GM23338 (cell line): ENCODE measurements around the gene ACTMAP. TPM values are rescaled to one million over a fixed set of nuclear protein-coding genes. Genes with fewer than 3 reads are reported as not detected.

ENCODE experiments used
- ATAC-seq: fragments of 200-7000 bp; cut with Tn5 transposase; 3 replicates; pipeline ENCODE4 v1.9.1; 2020
- DNase-seq: peaks from one replicate; pipeline ENCODE4 v3.0.0-alpha.2; 2015; ENCODE audit warnings: low spot score
- H2AFZ ChIP-seq: fragments of 200-600 bp; sonication (generic); 2 replicates; pipeline ENCODE4 v1.8.0; 2016; ENCODE audit warnings: antibody characterized with exemption, mild to moderate bottlenecking, moderate library complexity
- H3F3A ChIP-seq: fragments of 200-600 bp; sonication (generic); replicated peaks from 2 replicates; pipeline ENCODE4 v1.8.0; 2017; ENCODE audit warnings: antibody characterized with exemption, mixed run types, low read depth
- H3K27ac ChIP-seq: fragments of 200-600 bp; sonication (generic); 2 replicates; pipeline ENCODE4 v1.6.1; 2016; ENCODE audit warnings: low read depth
- H3K27me3 ChIP-seq: fragments of 200-600 bp; sonication (generic); 2 replicates; pipeline ENCODE4 v1.8.0; 2016; ENCODE audit warnings: mild to moderate bottlenecking, mixed run types, moderate library complexity; ENCODE audit not compliant: insufficient read depth
- H3K36me3 ChIP-seq: fragments of 200-600 bp; sonication (generic); 2 replicates; pipeline ENCODE4 v1.8.0; 2016; ENCODE audit warnings: mild to moderate bottlenecking; ENCODE audit not compliant: insufficient read depth
- H3K4me1 ChIP-seq: fragments of 200-600 bp; sonication (generic); 2 replicates; pipeline ENCODE4 v1.8.0; 2016; ENCODE audit warnings: mild to moderate bottlenecking, moderate library complexity; ENCODE audit not compliant: insufficient read depth
- H3K4me2 ChIP-seq: fragments of 200-600 bp; sonication (generic); 2 replicates; pipeline ENCODE4 v1.7.1; 2017; ENCODE audit warnings: mixed run types
- H3K4me3 ChIP-seq: fragments of 200-600 bp; sonication (generic); 2 replicates; pipeline ENCODE4 v1.6.1; 2016; ENCODE audit warnings: mixed run types
- H3K79me2 ChIP-seq: fragments of 200-600 bp; sonication (generic); replicated peaks from 2 replicates; pipeline ENCODE4 v1.8.0; 2017; ENCODE audit warnings: mild to moderate bottlenecking; ENCODE audit not compliant: insufficient read depth
- H3K9me2 ChIP-seq: fragments of 200-600 bp; sonication (generic); 2 replicates; pipeline ENCODE4 v1.8.0; 2017; ENCODE audit not compliant: insufficient read depth
- H4K20me1 ChIP-seq: fragments of 200-600 bp; sonication (generic); replicated peaks from 2 replicates; pipeline ENCODE4 v1.8.0; 2017; ENCODE audit warnings: mild to moderate bottlenecking; ENCODE audit not compliant: insufficient read depth
- H3K27ac Mint-ChIP-seq: 2 replicates; pipeline ENCODE4 v1.8.0; 2020; ENCODE audit warnings: inconsistent platforms, mild to moderate bottlenecking, moderate library complexity, mixed read lengths
- H3K27me3 Mint-ChIP-seq: 3 replicates; pipeline ENCODE4 v1.8.0; 2022; ENCODE audit warnings: low read depth, mild to moderate bottlenecking, moderate library complexity, mixed read lengths, inconsistent platforms; ENCODE audit not compliant: insufficient read depth, poor library complexity
- H3K36me3 Mint-ChIP-seq: 3 replicates; pipeline ENCODE4 v1.8.0; 2021; ENCODE audit warnings: low read depth, mild to moderate bottlenecking, inconsistent platforms, moderate library complexity, mixed read lengths
- H3K4me1 Mint-ChIP-seq: 3 replicates; pipeline ENCODE4 v1.8.0; 2020; ENCODE audit warnings: mild to moderate bottlenecking, inconsistent platforms, mixed read lengths
- H3K4me3 Mint-ChIP-seq: 3 replicates; pipeline ENCODE4 v1.8.0; 2021; ENCODE audit warnings: moderate library complexity, mild to moderate bottlenecking, inconsistent platforms, mixed read lengths
- H3K9me3 Mint-ChIP-seq: 3 replicates; pipeline ENCODE4 v1.8.0; 2020; ENCODE audit warnings: moderate library complexity, mild to moderate bottlenecking, inconsistent platforms, mixed read lengths
- CREB1 ChIP-seq: fragments of 250-450 bp; sonication (Bioruptor Pico); IDR thresholded peaks from 2 replicates; pipeline ENCODE4 v1.5.0; 2020; ENCODE audit warnings: low read depth, mild to moderate bottlenecking, moderate library complexity
- EZH2 ChIP-seq: fragments of 200-600 bp; sonication (generic); IDR thresholded peaks from one replicate; pipeline ENCODE4 v1.8.0; 2017; ENCODE audit warnings: antibody characterized with exemption, mild to moderate bottlenecking, low read depth; ENCODE audit not compliant: unreplicated experiment
- EZH2phosphoT487 ChIP-seq: fragments of 200-600 bp; sonication (generic); IDR thresholded peaks from one replicate; pipeline ENCODE4 v1.8.1; 2018; ENCODE audit warnings: antibody characterized with exemption; ENCODE audit not compliant: unreplicated experiment
- JUNB ChIP-seq: IDR thresholded peaks from one replicate; pipeline ENCODE4 v1.6.1; 2016; ENCODE audit warnings: antibody characterized with exemption; ENCODE audit not compliant: unreplicated experiment
- NANOG ChIP-seq: IDR thresholded peaks from 2 replicates; pipeline ENCODE4 v1.6.1; 2016; ENCODE audit warnings: antibody characterized with exemption, borderline replicate concordance
- POLR2AphosphoS5 ChIP-seq: IDR thresholded peaks from 2 replicates; pipeline ENCODE4 v1.6.1; 2016; ENCODE audit warnings: antibody characterized with exemption, low read depth
- STAT1 ChIP-seq: IDR thresholded peaks from one replicate; pipeline ENCODE4 v1.6.1; 2016; ENCODE audit warnings: antibody characterized with exemption; ENCODE audit not compliant: unreplicated experiment
- ZNF114 ChIP-seq: fragments of 250-450 bp; sonication (Bioruptor Pico); IDR thresholded peaks from 2 replicates; pipeline ENCODE4 v1.5.0; 2020; ENCODE audit warnings: mild to moderate bottlenecking, moderate library complexity
- ZNF331 ChIP-seq: fragments of 250-450 bp; sonication (Bioruptor Pico); IDR thresholded peaks from 2 replicates; pipeline ENCODE4 v1.5.0; 2020; ENCODE audit warnings: low read depth, mild to moderate bottlenecking, moderate library complexity
- polyA plus RNA-seq: library from polyadenylated mRNA; unstranded; fragments of >200 nt; fragmentation: Nextera tagmentation; extraction: Ambion mirVana; gene quantifications from 2 replicates; pipeline ENCODE4 v1.2.1, GENCODE V29; 2016
- total RNA-seq: library from RNA; depleted of rRNA; stranded (reverse); fragments of >200 nt; shearing (Covaris generic); gene quantifications from 2 replicates; pipeline ENCODE4 v1.2.3, GENCODE V29; 2014
- TF ChIP-seq, protein P1 (sequence below): fragments of 250-450 bp; sonication (Bioruptor Pico); IDR thresholded peaks from 2 replicates; pipeline ENCODE4 v1.5.0; 2020; ENCODE audit warnings: mild to moderate bottlenecking, moderate library complexity
- TF ChIP-seq, protein P2 (sequence below): IDR thresholded peaks from one replicate; pipeline ENCODE4 v1.6.1; 2018; ENCODE audit warnings: antibody characterized with exemption; ENCODE audit not compliant: unreplicated experiment
- TF ChIP-seq, protein P3 (sequence below), 2 experiments: fragments of 200-600 bp in 1 of 2; sonication (generic) in 1 of 2; conservative IDR thresholded peaks; 2 replicates each; pipeline versions ENCODE4 v1.5.1 to v1.6.1; 2016 to 2017; ENCODE audit warnings: antibody characterized with exemption in 2 of 2, low read depth in 2 of 2, mild to moderate bottlenecking in 2 of 2, moderate library complexity in 1 of 2
- TF ChIP-seq, protein P4 (sequence below): IDR thresholded peaks from 2 replicates; pipeline ENCODE4 v1.6.1; 2016; ENCODE audit warnings: antibody characterized with exemption

ACTMAP gene
- total and polyA plus RNA-seq, 2 experiments from 2014 or later = 14.9 to 16.7 TPM

DNA sequence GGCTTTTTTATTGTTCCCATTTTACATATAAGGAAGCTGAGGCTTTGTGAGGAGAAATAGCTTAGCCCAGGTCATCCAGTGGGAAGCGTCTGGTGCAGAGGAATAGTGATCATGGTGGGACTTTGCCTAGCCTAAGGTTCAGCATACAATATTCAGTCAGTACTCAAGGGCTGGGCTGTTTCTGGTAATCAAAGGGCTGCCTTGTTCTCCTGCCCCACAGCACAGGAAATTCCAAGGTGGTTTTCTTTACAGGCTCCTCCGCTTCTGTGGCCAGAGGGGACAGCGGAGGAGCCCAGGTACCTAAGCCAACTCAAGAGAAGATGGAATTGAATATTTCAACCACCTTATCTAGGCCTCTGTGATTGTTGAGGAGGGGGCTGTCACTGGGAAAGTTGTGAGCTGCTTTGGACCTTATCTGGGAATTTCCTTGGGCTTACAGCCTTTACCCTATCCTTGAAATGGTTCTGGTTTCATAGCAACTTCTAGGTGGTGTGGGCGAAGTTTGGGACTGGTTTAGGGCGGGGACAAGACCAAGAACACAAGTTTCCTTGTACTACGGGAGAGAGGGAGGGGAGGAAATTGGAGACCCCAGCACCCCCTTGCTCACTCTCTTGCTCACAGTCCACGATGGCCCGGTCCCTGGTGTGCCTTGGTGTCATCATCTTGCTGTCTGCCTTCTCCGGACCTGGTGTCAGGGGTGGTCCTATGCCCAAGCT, 24.8 kb upstream of the ACTMAP start, which contains the start of gene MIA:
TSS of gene MIA (plus strand) at position 606 of the 716 bp plus-strand sequence. CDS start at position 628, 22 bp downstream.
- Histone ChIP-seq H3K27ac (peak within 1 kb of the TSS; percentile 100), H4K20me1 (no peaks in the 10 kb centered on the region), H2AFZ (no peak within 1 kb of the TSS), H3K27me3 (no peaks in the 10 kb centered on the region), H3K4me2 (no peak within 1 kb of the TSS), H3K4me1 (peaks cover 11% of the 10 kb centered on the region), H3K36me3 (no peaks in the 10 kb centered on the region), H3F3A (peaks cover 5% of the 10 kb centered on the region; the same call in 1 of the 2 replicates), H3K9me2 (no peaks in the 10 kb centered on the region), H3K4me3 (no peak within 1 kb of the TSS), H3K79me2 (peaks cover 5% of the 10 kb centered on the region)
- Mint-ChIP-seq H3K9me3 (peaks cover 7% of the 10 kb centered on the region), H3K4me1 (peaks cover 17% of the 10 kb centered on the region), H3K27ac (peak within 1 kb of the TSS; percentile 72), H3K4me3 (peak within 1 kb of the TSS; percentile 21; the same call in 2 of the 3 replicates), H3K27me3 (peaks cover 18% of the 10 kb centered on the region), H3K36me3 (peaks cover 12% of the 10 kb centered on the region)
- DNase-seq (no peak), ATAC-seq (no peak)
- TF ChIP-seq, protein P1, sequence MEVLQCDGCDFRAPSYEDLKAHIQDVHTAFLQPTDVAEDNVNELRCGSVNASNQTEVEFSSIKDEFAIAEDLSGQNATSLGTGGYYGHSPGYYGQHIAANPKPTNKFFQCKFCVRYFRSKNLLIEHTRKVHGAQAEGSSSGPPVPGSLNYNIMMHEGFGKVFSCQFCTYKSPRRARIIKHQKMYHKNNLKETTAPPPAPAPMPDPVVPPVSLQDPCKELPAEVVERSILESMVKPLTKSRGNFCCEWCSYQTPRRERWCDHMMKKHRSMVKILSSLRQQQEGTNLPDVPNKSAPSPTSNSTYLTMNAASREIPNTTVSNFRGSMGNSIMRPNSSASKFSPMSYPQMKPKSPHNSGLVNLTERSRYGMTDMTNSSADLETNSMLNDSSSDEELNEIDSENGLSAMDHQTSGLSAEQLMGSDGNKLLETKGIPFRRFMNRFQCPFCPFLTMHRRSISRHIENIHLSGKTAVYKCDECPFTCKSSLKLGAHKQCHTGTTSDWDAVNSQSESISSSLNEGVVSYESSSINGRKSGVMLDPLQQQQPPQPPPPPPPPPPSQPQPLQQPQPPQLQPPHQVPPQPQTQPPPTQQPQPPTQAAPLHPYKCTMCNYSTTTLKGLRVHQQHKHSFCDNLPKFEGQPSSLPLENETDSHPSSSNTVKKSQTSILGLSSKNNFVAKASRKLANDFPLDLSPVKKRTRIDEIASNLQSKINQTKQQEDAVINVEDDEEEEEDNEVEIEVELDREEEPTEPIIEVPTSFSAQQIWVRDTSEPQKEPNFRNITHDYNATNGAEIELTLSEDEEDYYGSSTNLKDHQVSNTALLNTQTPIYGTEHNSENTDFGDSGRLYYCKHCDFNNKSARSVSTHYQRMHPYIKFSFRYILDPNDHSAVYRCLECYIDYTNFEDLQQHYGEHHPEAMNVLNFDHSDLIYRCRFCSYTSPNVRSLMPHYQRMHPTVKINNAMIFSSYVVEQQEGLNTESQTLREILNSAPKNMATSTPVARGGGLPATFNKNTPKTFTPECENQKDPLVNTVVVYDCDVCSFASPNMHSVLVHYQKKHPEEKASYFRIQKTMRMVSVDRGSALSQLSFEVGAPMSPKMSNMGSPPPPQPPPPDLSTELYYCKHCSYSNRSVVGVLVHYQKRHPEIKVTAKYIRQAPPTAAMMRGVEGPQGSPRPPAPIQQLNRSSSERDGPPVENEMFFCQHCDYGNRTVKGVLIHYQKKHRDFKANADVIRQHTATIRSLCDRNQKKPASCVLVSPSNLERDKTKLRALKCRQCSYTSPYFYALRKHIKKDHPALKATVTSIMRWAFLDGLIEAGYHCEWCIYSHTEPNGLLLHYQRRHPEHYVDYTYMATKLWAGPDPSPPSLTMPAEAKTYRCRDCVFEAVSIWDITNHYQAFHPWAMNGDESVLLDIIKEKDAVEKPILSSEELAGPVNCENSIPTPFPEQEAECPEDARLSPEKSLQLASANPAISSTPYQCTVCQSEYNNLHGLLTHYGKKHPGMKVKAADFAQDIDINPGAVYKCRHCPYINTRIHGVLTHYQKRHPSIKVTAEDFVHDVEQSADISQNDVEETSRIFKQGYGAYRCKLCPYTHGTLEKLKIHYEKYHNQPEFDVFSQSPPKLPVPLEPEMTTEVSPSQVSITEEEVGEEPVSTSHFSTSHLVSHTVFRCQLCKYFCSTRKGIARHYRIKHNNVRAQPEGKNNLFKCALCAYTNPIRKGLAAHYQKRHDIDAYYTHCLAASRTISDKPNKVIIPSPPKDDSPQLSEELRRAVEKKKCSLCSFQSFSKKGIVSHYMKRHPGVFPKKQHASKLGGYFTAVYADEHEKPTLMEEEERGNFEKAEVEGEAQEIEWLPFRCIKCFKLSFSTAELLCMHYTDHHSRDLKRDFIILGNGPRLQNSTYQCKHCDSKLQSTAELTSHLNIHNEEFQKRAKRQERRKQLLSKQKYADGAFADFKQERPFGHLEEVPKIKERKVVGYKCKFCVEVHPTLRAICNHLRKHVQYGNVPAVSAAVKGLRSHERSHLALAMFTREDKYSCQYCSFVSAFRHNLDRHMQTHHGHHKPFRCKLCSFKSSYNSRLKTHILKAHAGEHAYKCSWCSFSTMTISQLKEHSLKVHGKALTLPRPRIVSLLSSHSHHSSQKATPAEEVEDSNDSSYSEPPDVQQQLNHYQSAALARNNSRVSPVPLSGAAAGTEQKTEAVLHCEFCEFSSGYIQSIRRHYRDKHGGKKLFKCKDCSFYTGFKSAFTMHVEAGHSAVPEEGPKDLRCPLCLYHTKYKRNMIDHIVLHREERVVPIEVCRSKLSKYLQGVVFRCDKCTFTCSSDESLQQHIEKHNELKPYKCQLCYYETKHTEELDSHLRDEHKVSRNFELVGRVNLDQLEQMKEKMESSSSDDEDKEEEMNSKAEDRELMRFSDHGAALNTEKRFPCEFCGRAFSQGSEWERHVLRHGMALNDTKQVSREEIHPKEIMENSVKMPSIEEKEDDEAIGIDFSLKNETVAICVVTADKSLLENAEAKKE (CRISPR knock-in tag) = no peak
- TF ChIP-seq ZNF331 (CRISPR knock-in tag) (no peak), EZH2phosphoT487 (no peak), STAT1 (no peak), POLR2AphosphoS5 (no peak), CREB1 (CRISPR knock-in tag) (no peak), NANOG (no peak), EZH2 (no peak), JUNB (no peak), ZNF114 (CRISPR knock-in tag) (no peak)
- TF ChIP-seq, protein P2, sequence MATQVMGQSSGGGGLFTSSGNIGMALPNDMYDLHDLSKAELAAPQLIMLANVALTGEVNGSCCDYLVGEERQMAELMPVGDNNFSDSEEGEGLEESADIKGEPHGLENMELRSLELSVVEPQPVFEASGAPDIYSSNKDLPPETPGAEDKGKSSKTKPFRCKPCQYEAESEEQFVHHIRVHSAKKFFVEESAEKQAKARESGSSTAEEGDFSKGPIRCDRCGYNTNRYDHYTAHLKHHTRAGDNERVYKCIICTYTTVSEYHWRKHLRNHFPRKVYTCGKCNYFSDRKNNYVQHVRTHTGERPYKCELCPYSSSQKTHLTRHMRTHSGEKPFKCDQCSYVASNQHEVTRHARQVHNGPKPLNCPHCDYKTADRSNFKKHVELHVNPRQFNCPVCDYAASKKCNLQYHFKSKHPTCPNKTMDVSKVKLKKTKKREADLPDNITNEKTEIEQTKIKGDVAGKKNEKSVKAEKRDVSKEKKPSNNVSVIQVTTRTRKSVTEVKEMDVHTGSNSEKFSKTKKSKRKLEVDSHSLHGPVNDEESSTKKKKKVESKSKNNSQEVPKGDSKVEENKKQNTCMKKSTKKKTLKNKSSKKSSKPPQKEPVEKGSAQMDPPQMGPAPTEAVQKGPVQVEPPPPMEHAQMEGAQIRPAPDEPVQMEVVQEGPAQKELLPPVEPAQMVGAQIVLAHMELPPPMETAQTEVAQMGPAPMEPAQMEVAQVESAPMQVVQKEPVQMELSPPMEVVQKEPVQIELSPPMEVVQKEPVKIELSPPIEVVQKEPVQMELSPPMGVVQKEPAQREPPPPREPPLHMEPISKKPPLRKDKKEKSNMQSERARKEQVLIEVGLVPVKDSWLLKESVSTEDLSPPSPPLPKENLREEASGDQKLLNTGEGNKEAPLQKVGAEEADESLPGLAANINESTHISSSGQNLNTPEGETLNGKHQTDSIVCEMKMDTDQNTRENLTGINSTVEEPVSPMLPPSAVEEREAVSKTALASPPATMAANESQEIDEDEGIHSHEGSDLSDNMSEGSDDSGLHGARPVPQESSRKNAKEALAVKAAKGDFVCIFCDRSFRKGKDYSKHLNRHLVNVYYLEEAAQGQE = no peak
- TF ChIP-seq, protein P3, sequence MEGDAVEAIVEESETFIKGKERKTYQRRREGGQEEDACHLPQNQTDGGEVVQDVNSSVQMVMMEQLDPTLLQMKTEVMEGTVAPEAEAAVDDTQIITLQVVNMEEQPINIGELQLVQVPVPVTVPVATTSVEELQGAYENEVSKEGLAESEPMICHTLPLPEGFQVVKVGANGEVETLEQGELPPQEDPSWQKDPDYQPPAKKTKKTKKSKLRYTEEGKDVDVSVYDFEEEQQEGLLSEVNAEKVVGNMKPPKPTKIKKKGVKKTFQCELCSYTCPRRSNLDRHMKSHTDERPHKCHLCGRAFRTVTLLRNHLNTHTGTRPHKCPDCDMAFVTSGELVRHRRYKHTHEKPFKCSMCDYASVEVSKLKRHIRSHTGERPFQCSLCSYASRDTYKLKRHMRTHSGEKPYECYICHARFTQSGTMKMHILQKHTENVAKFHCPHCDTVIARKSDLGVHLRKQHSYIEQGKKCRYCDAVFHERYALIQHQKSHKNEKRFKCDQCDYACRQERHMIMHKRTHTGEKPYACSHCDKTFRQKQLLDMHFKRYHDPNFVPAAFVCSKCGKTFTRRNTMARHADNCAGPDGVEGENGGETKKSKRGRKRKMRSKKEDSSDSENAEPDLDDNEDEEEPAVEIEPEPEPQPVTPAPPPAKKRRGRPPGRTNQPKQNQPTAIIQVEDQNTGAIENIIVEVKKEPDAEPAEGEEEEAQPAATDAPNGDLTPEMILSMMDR (conservative IDR thresholded peaks at IDR 0.05; ENCODE audit: low read depth in 2 of 2) = no peak
- TF ChIP-seq, protein P4, sequence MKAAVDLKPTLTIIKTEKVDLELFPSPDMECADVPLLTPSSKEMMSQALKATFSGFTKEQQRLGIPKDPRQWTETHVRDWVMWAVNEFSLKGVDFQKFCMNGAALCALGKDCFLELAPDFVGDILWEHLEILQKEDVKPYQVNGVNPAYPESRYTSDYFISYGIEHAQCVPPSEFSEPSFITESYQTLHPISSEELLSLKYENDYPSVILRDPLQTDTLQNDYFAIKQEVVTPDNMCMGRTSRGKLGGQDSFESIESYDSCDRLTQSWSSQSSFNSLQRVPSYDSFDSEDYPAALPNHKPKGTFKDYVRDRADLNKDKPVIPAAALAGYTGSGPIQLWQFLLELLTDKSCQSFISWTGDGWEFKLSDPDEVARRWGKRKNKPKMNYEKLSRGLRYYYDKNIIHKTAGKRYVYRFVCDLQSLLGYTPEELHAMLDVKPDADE = no peak
